GM12864 (cell line): ENCODE results near the gene LUZP2.

Experiments
- DNase-seq: peaks from one replicate; pipeline ENCODE4 v3.0.0-alpha.2; 2011; ENCODE audit warnings: low read depth
- H3K4me3 ChIP-seq: 2 replicates; pipeline ENCODE4 v1.5.1; 2011; ENCODE audit warnings: mild to moderate bottlenecking, low read depth, low read length, control low read depth
- TF ChIP-seq, protein P1 (sequence below): IDR thresholded peaks from 2 replicates; pipeline ENCODE4 v1.5.1; 2011; ENCODE audit warnings: low read depth, mild to moderate bottlenecking, moderate library complexity, low read length, control low read depth, inconsistent platforms; ENCODE audit errors: missing control alignments

Gene LUZP2

DNA sequence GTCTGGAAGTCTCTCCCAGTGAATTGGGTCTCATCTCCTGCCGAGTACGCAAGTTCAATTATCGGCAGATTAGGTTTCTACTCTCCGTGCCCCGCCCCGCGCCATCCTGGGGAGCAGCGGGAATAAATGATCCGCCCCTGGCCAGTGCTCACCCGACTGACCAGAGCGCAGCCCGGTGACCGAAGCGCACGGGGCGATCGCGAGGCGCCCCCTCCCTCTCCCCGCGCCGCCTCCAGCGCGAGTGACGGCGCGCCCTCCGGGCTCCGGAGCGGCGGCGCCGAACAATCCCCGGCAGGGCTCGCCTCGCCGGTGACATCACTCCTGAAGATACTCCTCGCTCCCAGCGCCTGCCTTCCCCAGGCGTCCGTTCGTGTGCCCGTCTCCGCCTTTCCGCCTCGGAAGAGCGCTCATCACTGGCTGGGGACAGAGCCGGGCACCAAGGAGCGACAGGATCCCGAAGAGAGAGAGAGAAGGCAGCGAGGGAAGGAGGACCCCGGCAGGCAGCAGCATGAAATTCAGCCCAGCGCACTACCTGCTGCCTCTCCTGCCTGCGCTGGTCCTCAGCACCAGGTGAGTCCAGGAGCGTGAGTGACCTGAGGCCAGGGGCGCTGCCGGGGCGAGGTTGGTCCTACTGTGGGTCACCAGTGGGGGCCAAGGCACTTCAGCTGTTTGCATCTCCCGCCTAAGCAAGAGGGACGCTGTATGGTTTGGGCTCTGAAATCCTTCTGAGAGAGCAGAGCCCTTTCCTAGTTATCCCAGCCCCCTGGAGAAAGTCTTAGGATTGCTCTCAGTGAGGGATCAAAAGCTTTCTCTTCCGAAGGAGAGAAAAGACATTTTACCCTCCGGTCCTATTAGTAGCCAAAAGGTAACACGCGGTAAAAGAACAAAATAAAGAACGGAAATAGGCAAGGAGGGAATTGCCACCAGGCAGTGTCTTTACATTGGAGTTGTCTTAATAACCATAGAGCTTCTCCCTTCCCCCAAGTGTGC is at the start of gene LUZP2:
LUZP2 (plus strand) TSS at position 318 of the 990 bp plus-strand sequence.
- no peak within 1 kb of the TSS for H3K4me3 ChIP-seq
- TF ChIP-seq, protein P1, sequence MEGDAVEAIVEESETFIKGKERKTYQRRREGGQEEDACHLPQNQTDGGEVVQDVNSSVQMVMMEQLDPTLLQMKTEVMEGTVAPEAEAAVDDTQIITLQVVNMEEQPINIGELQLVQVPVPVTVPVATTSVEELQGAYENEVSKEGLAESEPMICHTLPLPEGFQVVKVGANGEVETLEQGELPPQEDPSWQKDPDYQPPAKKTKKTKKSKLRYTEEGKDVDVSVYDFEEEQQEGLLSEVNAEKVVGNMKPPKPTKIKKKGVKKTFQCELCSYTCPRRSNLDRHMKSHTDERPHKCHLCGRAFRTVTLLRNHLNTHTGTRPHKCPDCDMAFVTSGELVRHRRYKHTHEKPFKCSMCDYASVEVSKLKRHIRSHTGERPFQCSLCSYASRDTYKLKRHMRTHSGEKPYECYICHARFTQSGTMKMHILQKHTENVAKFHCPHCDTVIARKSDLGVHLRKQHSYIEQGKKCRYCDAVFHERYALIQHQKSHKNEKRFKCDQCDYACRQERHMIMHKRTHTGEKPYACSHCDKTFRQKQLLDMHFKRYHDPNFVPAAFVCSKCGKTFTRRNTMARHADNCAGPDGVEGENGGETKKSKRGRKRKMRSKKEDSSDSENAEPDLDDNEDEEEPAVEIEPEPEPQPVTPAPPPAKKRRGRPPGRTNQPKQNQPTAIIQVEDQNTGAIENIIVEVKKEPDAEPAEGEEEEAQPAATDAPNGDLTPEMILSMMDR: no peak
- no peak for DNase-seq

DNA sequence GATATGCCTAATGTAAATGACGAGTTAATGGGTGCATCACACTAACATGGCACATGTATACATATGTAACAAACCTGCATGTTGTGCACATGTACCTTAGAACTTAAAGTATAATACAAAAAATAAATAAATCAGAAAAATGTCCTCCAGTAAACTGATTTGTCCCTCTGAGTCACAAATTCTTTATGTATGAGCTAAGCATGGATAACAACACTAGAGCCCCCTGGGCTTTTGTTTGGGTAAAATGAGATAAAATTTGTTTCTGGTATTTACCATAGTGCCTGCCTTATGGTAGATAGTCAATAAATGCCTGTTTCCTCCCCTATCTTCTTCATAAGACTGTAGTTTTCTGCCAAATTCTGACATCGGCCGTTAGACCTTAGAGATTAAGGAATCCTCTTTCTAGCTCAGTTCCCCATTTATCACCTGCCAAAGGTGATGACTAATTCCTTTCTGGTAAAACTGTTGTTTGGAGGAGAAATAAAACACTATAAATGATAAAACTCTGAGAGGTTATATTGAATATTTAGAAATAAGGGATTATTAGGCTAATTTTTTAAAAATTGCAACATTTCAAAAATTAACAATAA is 43.6 kb upstream of the LUZP2 start:
- TF ChIP-seq, protein P1: no peak
- DNase-seq: no peak
- H3K4me3 ChIP-seq: no peak overlapping the region

DNA sequence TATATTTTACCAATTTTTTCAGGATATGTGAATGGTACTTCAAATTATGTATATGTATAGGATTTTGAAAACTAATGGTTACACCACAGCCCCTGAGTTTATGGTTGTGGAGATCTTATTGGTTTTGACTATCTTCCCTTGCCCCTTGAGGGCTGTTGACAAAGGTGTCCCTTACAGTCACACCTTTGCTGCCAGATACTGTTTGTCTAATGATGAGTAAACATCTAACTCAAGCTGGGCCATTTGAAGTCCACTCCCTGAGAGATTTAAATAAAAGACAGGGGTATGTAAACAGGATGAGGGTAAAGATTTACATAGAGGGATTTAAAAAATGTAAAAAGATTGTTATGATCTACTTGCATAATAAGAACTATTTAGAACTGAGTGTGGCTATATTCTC is 38.9 kb upstream of the LUZP2 start:
- DNase-seq: no peak
- TF ChIP-seq, protein P1: no peak

DNA sequence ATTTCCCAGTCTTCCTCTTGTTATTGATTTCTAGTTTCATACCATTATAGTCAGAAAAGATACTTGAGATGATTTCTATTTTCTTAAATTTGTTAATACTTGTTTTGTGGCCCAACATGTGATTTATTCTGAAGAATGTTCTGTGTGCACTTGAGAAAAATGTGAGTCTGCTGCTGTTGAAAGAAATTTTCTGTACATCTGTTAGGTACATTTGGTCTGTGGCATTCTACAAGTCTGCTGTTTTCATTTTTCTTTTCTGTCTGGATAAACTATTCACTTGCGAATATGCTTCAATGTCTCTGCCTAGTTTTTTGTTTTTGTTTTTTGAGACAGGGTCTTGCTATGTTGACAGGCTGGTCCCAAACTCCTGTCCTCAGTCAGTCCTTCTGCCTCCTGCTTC is 26.4 kb upstream of the LUZP2 start:
- DNase-seq: no peak
- TF ChIP-seq, protein P1: no peak
- H3K4me3 ChIP-seq: no peak overlapping the region

More for the DNA sequence above, 38.9 kb upstream of the LUZP2 start:
- no peak overlapping the region for H3K4me3 ChIP-seq

DNA sequence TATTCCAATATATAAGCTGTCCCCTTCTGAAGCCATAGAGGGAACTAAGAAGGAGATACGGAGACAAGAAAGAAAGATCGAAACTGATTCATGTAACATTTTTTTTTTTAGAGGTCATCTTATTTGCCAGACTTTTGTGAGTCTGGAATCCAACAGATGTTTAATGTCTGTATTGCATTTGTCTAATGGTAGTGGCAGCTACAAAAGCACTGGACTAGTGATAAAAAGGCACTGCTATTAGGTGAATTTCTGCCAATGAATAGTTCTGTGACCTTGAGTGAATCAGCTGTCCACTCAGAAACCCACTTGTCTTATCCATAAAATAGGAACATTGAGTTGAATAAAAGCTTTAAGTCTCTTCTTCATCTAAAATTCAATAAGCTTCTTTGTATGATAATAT is 25.8 kb upstream of the LUZP2 start:
- H3K4me3 ChIP-seq: no peak overlapping the region
- TF ChIP-seq, protein P1: no peak
- DNase-seq: no peak

DNA sequence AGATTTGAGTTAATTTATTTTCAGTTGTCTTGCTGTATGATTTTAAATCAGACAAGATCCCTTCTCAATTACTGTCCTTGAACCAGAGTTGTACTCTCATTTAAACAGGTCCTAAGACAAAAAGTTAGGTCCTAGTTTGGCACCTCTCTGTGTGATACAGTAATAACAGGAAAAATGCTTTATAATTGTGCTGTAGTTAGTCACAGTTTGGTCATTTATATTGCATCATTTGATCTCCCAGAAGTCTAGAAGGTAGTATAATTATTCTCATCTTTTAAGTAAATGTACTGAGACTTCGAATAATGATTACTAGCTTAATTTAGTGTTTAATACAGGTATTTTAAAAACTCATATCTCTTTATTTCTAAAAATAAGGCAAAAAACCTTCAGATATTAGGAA is 18.1 kb upstream of the LUZP2 start:
- TF ChIP-seq, protein P1: no peak
- no peak for DNase-seq
- no peak overlapping the region for H3K4me3 ChIP-seq

DNA sequence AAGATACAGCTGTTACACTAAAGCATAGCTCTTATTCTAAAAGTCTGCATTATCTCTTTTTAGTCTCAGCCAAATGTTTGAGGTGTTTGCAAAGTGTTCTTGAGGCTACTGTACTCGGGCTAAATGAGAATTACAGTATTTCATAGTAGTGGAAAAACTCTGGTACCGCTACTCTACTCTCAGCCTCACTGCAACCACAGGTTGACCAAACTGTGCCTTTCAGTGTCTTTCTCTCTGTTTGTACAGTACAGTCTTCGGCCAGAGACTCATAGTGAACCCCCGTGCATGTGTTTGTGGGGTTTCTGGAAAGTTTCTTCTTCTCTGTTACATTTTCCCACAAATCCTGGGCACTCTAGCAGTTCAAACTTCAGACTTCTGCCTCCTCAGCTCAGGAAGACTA is 7.4 kb upstream of the LUZP2 start:
- TF ChIP-seq, protein P1: no peak
- DNase-seq: no peak
- no peak overlapping the region for H3K4me3 ChIP-seq
